Gastroesophageal sphincter (tissue), 4 donors: ENCODE results near the gene ANKRD50. TPM values are rescaled to one million over a fixed set of nuclear protein-coding genes. Genes with fewer than 3 reads are reported as not detected.

ENCODE experiments used
- ATAC-seq: fragments of 150-250 bp; one replicate; pipeline ENCODE4 v1.9.1; 2016; ENCODE audit warnings: mild to moderate bottlenecking, moderate library complexity
- H3K27ac ChIP-seq, 4 donors: fragments of 200-600 bp; sonication (generic) in 3 of 4; 1 replicate in 3 of 4; 2 replicates in 1 of 4; pipeline ENCODE4 v1.5.1; 2016 to 2019
- H3K27me3 ChIP-seq: fragments of 200-600 bp; sonication (generic); one replicate; pipeline ENCODE4 v1.5.1; 2019
- H3K36me3 ChIP-seq, 2 donors: fragments of 200-600 bp; sonication (generic); one replicate each; pipeline ENCODE4 v1.5.1; 2019; ENCODE audit warnings: control low read depth in 1 of 2
- H3K4me1 ChIP-seq, 3 donors: fragments of 200-600 bp; sonication (generic); 1 replicate in 2 of 3; 2 replicates in 1 of 3; pipeline ENCODE4 v1.5.1; 2016 to 2019; ENCODE audit warnings: control low read depth in 2 of 3
- H3K4me3 ChIP-seq, 2 donors: fragments of 200-600 bp; sonication (generic); one replicate each; pipeline ENCODE4 v1.5.1; 2019; ENCODE audit warnings: mild to moderate bottlenecking in 1 of 2, moderate library complexity in 1 of 2
- H3K9me3 ChIP-seq, 3 donors: fragments of 200-600 bp; sonication (generic); one replicate each; pipeline ENCODE4 v1.5.1; 2017 to 2019; ENCODE audit warnings: control low read depth in 2 of 3
- EP300 ChIP-seq: sonication (generic); formaldehyde crosslinking; IDR thresholded peaks from one replicate; pipeline ENCODE4 v1.6.1; 2017; ENCODE audit warnings: antibody characterized with exemption, mild to moderate bottlenecking
- POLR2A ChIP-seq, 2 donors: fragments of 450-650 bp; IDR thresholded peaks; one replicate each; pipeline ENCODE4 v1.6.1; 2017; ENCODE audit warnings: antibody characterized with exemption in 2 of 2, mild to moderate bottlenecking in 2 of 2, moderate library complexity in 1 of 2
- POLR2AphosphoS5 ChIP-seq: sonication (generic); formaldehyde crosslinking; IDR thresholded peaks from one replicate; pipeline ENCODE4 v1.6.1; 2017; ENCODE audit warnings: antibody characterized with exemption
- WGBS, 2 donors: methylation state at CpG; one replicate each; pipeline ENCODE4 v1.1.5; 2018; ENCODE audit warnings: low coverage in 1 of 2; 5-methylcytosine and 5-hydroxymethylcytosine counted together
- total RNA-seq, 4 donors: library from RNA; depleted of rRNA; stranded (reverse); fragments of >200 nt; gene quantifications; one replicate each; pipeline ENCODE4 v1.1.0, GENCODE V29; 2016
- TF ChIP-seq, protein P1 (sequence below), 4 experiments: fragments of 200-600 bp in 2 of 4; fragments of 450-650 bp in 2 of 4; sonication (generic) in 1 of 4; IDR thresholded peaks; one replicate each; pipeline ENCODE4 v1.5.1; 2017 to 2019; ENCODE audit warnings: antibody characterized with exemption in 4 of 4, mild to moderate bottlenecking in 2 of 4, moderate library complexity in 2 of 4

Gene ANKRD50
- total RNA-seq, 4 donors from 2014 or later: 15.5 to 28.3 (median 24.7) TPM

GRCh38 chr4:124650614-124651013 is 61.9 kb downstream of the ANKRD50 start:
- no peaks in the 10 kb centered on the region for H3K9me3 ChIP-seq
- no peaks in the 10 kb centered on the region for H3K27me3 ChIP-seq
- TF ChIP-seq POLR2A (IDR thresholded peaks at IDR 0.05): no peak
- no peak for TF ChIP-seq POLR2AphosphoS5
- TF ChIP-seq, protein P1, sequence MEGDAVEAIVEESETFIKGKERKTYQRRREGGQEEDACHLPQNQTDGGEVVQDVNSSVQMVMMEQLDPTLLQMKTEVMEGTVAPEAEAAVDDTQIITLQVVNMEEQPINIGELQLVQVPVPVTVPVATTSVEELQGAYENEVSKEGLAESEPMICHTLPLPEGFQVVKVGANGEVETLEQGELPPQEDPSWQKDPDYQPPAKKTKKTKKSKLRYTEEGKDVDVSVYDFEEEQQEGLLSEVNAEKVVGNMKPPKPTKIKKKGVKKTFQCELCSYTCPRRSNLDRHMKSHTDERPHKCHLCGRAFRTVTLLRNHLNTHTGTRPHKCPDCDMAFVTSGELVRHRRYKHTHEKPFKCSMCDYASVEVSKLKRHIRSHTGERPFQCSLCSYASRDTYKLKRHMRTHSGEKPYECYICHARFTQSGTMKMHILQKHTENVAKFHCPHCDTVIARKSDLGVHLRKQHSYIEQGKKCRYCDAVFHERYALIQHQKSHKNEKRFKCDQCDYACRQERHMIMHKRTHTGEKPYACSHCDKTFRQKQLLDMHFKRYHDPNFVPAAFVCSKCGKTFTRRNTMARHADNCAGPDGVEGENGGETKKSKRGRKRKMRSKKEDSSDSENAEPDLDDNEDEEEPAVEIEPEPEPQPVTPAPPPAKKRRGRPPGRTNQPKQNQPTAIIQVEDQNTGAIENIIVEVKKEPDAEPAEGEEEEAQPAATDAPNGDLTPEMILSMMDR (IDR thresholded peaks at IDR 0.05): no peak
- no peak for TF ChIP-seq EP300
- ATAC-seq: no peak
- 93% methylated on average over 10 of the region's 30 CpGs; no CpG with 5 or more reads in 1 of the 2 donors for WGBS, 2 donors
- H3K27ac ChIP-seq: no peak overlapping the region
- peaks cover 0 to 11% of the 10 kb centered on the region in 2 donors for H3K36me3 ChIP-seq
- no peak overlapping the region for H3K4me3 ChIP-seq
- H3K4me1 ChIP-seq: no peaks in the 10 kb centered on the region

DNA sequence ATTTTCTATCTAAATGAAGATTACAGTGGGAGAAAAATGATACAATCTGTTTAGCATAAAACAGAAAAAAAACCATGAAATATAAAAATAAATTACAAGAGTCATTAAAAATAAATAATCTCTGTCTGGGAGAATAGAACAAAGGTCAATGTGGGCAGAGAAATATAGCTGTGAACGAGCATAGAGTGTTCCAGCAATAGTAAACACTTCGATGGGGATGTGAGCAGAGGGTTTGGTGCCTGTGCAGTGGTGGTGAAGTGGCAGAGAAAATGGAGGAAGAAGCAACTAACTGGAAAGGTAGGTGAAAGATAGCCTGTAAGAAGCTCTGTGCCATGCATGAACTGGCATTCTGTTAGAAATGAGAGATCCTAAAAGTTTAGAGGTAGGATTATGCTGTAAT is 64.9 kb downstream of the ANKRD50 start:
- ATAC-seq: no peak
- Histone ChIP-seq H3K9me3 (no peaks in the 10 kb centered on the region), H3K4me3 (no peak overlapping the region), H3K27me3 (no peaks in the 10 kb centered on the region), H3K4me1 (no peaks in the 10 kb centered on the region), H3K36me3 (peaks cover 0 to 11% of the 10 kb centered on the region in 2 donors), H3K27ac (no peak overlapping the region)
- TF ChIP-seq POLR2A (IDR thresholded peaks at IDR 0.05) (no peak), POLR2AphosphoS5 (no peak), EP300 (no peak)
- TF ChIP-seq, protein P1 (IDR thresholded peaks at IDR 0.05): no peak
- 30 to 40% methylated on average over 2 of the region's 2 CpGs for WGBS, 2 donors

- 83 to 92% methylated on average over 2 to 3 of the region's 3 CpGs for WGBS, 2 donors
- no peak for ATAC-seq
- TF ChIP-seq, protein P1 (IDR thresholded peaks at IDR 0.05): no peak
- TF ChIP-seq POLR2AphosphoS5 (no peak), POLR2A (IDR thresholded peaks at IDR 0.05) (no peak), EP300 (no peak)
These were observed 67.9 kb downstream of the ANKRD50 start for GRCh38 chr4:124644621-124645020.

GRCh38 chr4:124642846-124643245 is 69.7 kb downstream of the ANKRD50 start:
- H3K9me3 ChIP-seq: no peaks in the 10 kb centered on the region
- H3K27me3 ChIP-seq: no peaks in the 10 kb centered on the region
- TF ChIP-seq POLR2A (IDR thresholded peaks at IDR 0.05): no peak
- TF ChIP-seq POLR2AphosphoS5: no peak
- no peak for TF ChIP-seq EP300
- H3K4me3 ChIP-seq: no peak overlapping the region
- H3K4me1 ChIP-seq: no peaks in the 10 kb centered on the region
- ATAC-seq: no peak
- H3K36me3 ChIP-seq: no peaks in the 10 kb centered on the region
- no peak overlapping the region for H3K27ac ChIP-seq
- 83 to 85% methylated on average over 2 to 3 of the region's 3 CpGs for WGBS, 2 donors

More at GRCh38 chr4:124644621-124645020, 67.9 kb downstream of the ANKRD50 start:
- Histone ChIP-seq H3K36me3 (no peaks in the 10 kb centered on the region), H3K27me3 (no peaks in the 10 kb centered on the region), H3K4me1 (no peaks in the 10 kb centered on the region), H3K4me3 (no peak overlapping the region), H3K9me3 (no peaks in the 10 kb centered on the region), H3K27ac (no peak overlapping the region)

DNA sequence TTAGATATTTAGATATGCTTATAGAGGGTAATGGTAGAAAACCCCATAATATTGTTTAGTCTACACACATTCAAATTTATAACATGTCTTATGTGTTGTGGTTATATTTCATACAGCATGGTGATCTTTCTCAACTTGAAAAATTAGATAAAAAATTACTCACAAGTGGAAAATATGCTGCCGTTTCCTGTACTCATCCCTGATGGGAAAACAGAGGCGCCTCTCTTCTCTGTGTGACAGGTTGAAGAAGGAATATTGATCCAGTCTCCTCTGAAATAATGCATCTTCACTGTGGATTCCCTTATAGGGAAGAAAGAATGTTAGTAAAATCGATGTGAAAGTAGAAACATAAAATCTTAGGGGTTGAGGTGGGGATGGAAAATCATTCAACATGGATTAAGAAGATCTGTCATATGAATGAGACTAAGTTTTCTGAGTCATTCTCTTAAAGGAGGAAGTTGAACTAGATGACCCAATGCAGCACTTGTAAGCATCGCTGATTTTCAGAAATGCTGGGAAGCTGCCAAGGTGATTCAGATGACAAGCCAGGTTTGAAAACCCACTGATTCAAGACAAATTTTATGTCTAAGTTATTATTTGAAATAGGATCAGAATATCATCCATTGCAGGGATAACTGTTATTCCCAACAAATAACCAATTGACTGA is 70.7 kb downstream of the ANKRD50 start:
- no peaks in the 10 kb centered on the region for H3K9me3 ChIP-seq
- no peaks in the 10 kb centered on the region for H3K27me3 ChIP-seq
- H3K4me3 ChIP-seq: no peak overlapping the region
- TF ChIP-seq, protein P1 (IDR thresholded peaks at IDR 0.05): no peak
- no peak for TF ChIP-seq POLR2A (IDR thresholded peaks at IDR 0.05)
- no peak for TF ChIP-seq POLR2AphosphoS5
- TF ChIP-seq EP300: no peak
- H3K36me3 ChIP-seq: no peaks in the 10 kb centered on the region
- H3K4me1 ChIP-seq: no peaks in the 10 kb centered on the region
- no peak overlapping the region for H3K27ac ChIP-seq
- WGBS, 2 donors: 29 to 54% methylated on average over 3 to 4 of the region's 4 CpGs
- ATAC-seq: no peak
